Pancreas (tissue), 10 donors: ENCODE data around the gene ZCCHC14. TPM values are rescaled to one million over a fixed set of nuclear protein-coding genes. Genes with fewer than 3 reads are reported as not detected.

Experiments
- ATAC-seq, 4 donors: fragments of 200-7000 bp; cut with Tn5 transposase; one replicate each; pipeline versions ENCODE4 v1.8.0 to v1.9.1; 2020; ENCODE audit warnings: mild to moderate bottlenecking in 4 of 4, moderate library complexity in 4 of 4
- DNase-seq, 6 donors: peaks; one replicate each; pipeline ENCODE4 v3.0.0-alpha.2; 2020
- FAIRE-seq: peaks from 2 replicates; lab custom pipeline; 2012; peaks lifted over from hg19 to GRCh38; lab: Jason Lieb, UNC
- H3K27ac ChIP-seq, 4 donors: fragments of 200-600 bp; sonication (generic); 1 replicate in 3 of 4; 2 replicates in 1 of 4; pipeline versions ENCODE4 v1.5.0 to v1.8.0; 2020
- H3K27me3 ChIP-seq, 4 donors: fragments of 200-600 bp; one replicate each; pipeline ENCODE4 v1.8.0; 2021
- H3K36me3 ChIP-seq, 3 donors: fragments of 200-600 bp; sonication (generic) in 1 of 3; one replicate each; pipeline versions ENCODE4 v1.5.0 to v1.8.0; 2020 to 2021
- H3K4me1 ChIP-seq, 3 donors: fragments of 200-600 bp; one replicate each; pipeline ENCODE4 v1.8.0; 2021
- H3K4me3 ChIP-seq, 4 donors: fragments of 200-600 bp; sonication (generic) in 2 of 4; one replicate each; pipeline versions ENCODE4 v1.5.0 to v1.8.0; 2020 to 2021
- H3K9me3 ChIP-seq, 4 donors: fragments of 200-600 bp; one replicate each; pipeline ENCODE4 v1.8.0; 2021
- CTCF ChIP-seq, 4 donors: fragments of 200-600 bp; sonication (generic) in 3 of 4; IDR thresholded peaks; one replicate each; pipeline versions ENCODE4 v1.5.0 to v1.8.0; 2021; ENCODE audit warnings: antibody characterized with exemption in 4 of 4
- WGBS, 2 donors: extraction: QIAGEN DNeasy Blood & Tissue Kit; methylation state at CpG; one replicate each; pipeline ENCODE4 v1.1.7; 2013; 5-methylcytosine and 5-hydroxymethylcytosine counted together
- intact Hi-C, 3 donors: fragments of 100-400 bp; cut with DNase I; formaldehyde crosslinking; loops; one replicate each; pipeline versions ENCODE4 v1.11.1 to v1.14.2; 2022
- polyA plus RNA-seq, 2 donors: library from polyadenylated mRNA; stranded (reverse); fragments of 200-250 nt; gene quantifications; one replicate each; pipeline ENCODE4 v1.2.3, GENCODE V29; 2013
- total RNA-seq, 6 donors: library from RNA; stranded (reverse); fragmentation: NEBNext Ultra II Directional in 4 of 6; extraction: Animal tissue kit (Norgen Biotek cat#: 25700) in 4 of 6; gene quantifications; one replicate each; pipeline versions ENCODE4 v1.2.1 to v1.2.4, GENCODE V29; 2021 to 2023
- donor health status: healthy with polysubstance abuse.
- donor health status: DM: no; HTN: no; CAD: no; lungs with moderate emphysema.
- donor health status: DM: no; HTN: no; CAD: no.
- donor health status: control.
- donor health status: control.
- donor health status: Bipolar disorder and iron deficiency.
- donor health status: DM: yes; HTN: yes; CAD: no.
- donor health status: DM: no; HTN: no; CAD: no.
- donor health status: DM: no; HTN: no; CAD: no.
- donor health status: DM: yes; HTN: yes; CAD: no.

The ZCCHC14 gene
- total and polyA plus RNA-seq, 8 donors = 10.7 to 20.0 (median 12.8) TPM

DNA sequence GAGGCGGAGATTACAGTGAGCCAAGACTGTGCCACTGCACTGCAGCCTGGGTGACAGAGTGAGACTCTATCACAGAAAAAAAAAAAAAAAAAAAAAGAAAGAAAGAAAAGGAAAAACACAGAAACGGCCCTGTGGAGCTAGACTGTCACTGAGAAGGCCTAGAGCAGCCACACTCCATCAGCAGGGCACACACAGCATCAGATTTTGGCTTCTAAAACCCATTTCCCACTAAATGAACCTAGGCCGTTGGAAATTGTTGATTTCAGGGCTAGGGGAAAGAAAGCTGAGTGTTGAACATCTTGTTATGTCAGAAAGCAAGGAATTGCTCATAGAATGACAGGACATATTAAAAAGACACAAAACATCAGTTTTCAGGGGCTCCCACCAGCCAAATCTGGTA is 48.9 kb downstream of the ZCCHC14 start:
- TF ChIP-seq CTCF (IDR thresholded peaks at IDR 0.05) = no peak
- no peaks in the 10 kb centered on the region for H3K4me1 ChIP-seq
- no peaks in the 10 kb centered on the region for H3K27me3 ChIP-seq
- ATAC-seq = no peak
- WGBS, 2 donors = 91 to 96% methylated on average over 3 of the region's 3 CpGs
- no peaks in the 10 kb centered on the region for H3K9me3 ChIP-seq
- peaks cover 0 to 11% (median 0%) of the 10 kb centered on the region in 3 donors for H3K36me3 ChIP-seq
- H3K4me3 ChIP-seq = no peak overlapping the region
- no peak for FAIRE-seq
- no peak overlapping the region for H3K27ac ChIP-seq
- DNase-seq = no peak
- intact Hi-C loops = no loop called here

GRCh38 chr16:87443016-87443415 is 49.8 kb downstream of the ZCCHC14 start:
- H3K9me3 ChIP-seq = no peaks in the 10 kb centered on the region
- no peak for TF ChIP-seq CTCF (IDR thresholded peaks at IDR 0.05)
- DNase-seq = no peak
- H3K4me1 ChIP-seq = no peaks in the 10 kb centered on the region
- intact Hi-C loops = no loop called here
- H3K27me3 ChIP-seq = no peaks in the 10 kb centered on the region
- 97% methylated on average over 8 of the region's 8 CpGs for WGBS, 2 donors
- FAIRE-seq = no peak
- no peak overlapping the region for H3K27ac ChIP-seq
- peaks cover 0 to 11% (median 0%) of the 10 kb centered on the region in 3 donors for H3K36me3 ChIP-seq
- H3K4me3 ChIP-seq = no peak overlapping the region
- ATAC-seq = no peak

GRCh38 chr16:87442581-87442966 is 50.2 kb downstream of the ZCCHC14 start:
- FAIRE-seq (no peak), DNase-seq (no peak), ATAC-seq (no peak)
- TF ChIP-seq CTCF (IDR thresholded peaks at IDR 0.05) = no peak
- intact Hi-C loops = no loop called here
- no peaks in the 10 kb centered on the region for H3K4me1 ChIP-seq
- H3K27me3 ChIP-seq = no peaks in the 10 kb centered on the region
- WGBS, 2 donors = 88 to 89% methylated on average over 4 of the region's 4 CpGs
- H3K4me3 ChIP-seq = no peak overlapping the region
- H3K27ac ChIP-seq = no peak overlapping the region
- no peaks in the 10 kb centered on the region for H3K9me3 ChIP-seq
- peaks cover 0 to 11% (median 0%) of the 10 kb centered on the region in 3 donors for H3K36me3 ChIP-seq

GRCh38 chr16:87441886-87442580 is 50.8 kb downstream of the ZCCHC14 start:
- FAIRE-seq (no peak), ATAC-seq (no peak), DNase-seq (no peak)
- Histone ChIP-seq H3K9me3 (no peaks in the 10 kb centered on the region), H3K4me1 (no peaks in the 10 kb centered on the region), H3K27me3 (no peaks in the 10 kb centered on the region), H3K27ac (no peak overlapping the region), H3K36me3 (peaks cover 0 to 11% (median 0%) of the 10 kb centered on the region in 3 donors), H3K4me3 (no peak overlapping the region)
- 95 to 96% methylated on average over 12 of the region's 12 CpGs for WGBS, 2 donors
- no peak for TF ChIP-seq CTCF (IDR thresholded peaks at IDR 0.05)
- intact Hi-C loops = no loop called here

DNA sequence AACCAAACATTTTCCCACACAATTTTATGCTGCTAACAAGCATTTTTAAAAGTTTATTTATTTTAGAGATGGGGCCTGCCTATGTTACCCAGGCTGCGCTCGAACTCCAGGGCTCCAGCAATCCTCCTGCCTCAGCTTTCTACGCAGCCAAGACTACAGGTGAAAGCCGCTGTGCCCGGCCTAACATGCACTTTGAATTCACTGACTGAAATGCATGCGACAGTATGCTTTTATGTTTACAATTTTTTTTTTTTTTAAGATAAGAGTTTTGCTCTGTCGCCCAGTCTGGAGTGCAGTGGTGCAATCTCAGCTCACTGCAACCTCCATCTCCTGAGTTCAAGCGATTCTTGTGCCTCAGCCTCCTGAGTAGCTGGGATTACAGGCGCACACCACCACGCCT is 52.9 kb downstream of the ZCCHC14 start:
- ATAC-seq (no peak), FAIRE-seq (no peak), DNase-seq (no peak)

More for the DNA sequence above, 52.9 kb downstream of the ZCCHC14 start:
- 84% methylated on average over 10 of the region's 10 CpGs for WGBS, 2 donors
- intact Hi-C loops = no loop called here
- H3K4me1 ChIP-seq = no peaks in the 10 kb centered on the region
- H3K9me3 ChIP-seq = no peaks in the 10 kb centered on the region
- no peak for TF ChIP-seq CTCF (IDR thresholded peaks at IDR 0.05)
- H3K27ac ChIP-seq = no peak overlapping the region
- H3K4me3 ChIP-seq = no peak overlapping the region
- H3K36me3 ChIP-seq = peaks cover 0 to under 1% (median 0%) of the 10 kb centered on the region in 3 donors
- H3K27me3 ChIP-seq = no peaks in the 10 kb centered on the region
